Gastroesophageal sphincter (tissue), 3 donors: ENCODE measurements around the gene POLN.

Source experiments
- EP300 ChIP-seq: sonication (generic); formaldehyde crosslinking; IDR thresholded peaks from one replicate; pipeline ENCODE4 v1.6.1; 2017; ENCODE audit warnings: antibody characterized with exemption, mild to moderate bottlenecking
- POLR2A ChIP-seq, 2 donors: fragments of 450-650 bp; IDR thresholded peaks; one replicate each; pipeline ENCODE4 v1.6.1; 2017; ENCODE audit warnings: antibody characterized with exemption in 2 of 2, mild to moderate bottlenecking in 2 of 2, moderate library complexity in 1 of 2
- POLR2AphosphoS5 ChIP-seq: sonication (generic); formaldehyde crosslinking; IDR thresholded peaks from one replicate; pipeline ENCODE4 v1.6.1; 2017; ENCODE audit warnings: antibody characterized with exemption
- TF ChIP-seq, protein P1 (sequence below), 4 experiments: fragments of 200-600 bp in 2 of 4; fragments of 450-650 bp in 2 of 4; sonication (generic) in 1 of 4; IDR thresholded peaks; one replicate each; pipeline ENCODE4 v1.5.1; 2017 to 2019; ENCODE audit warnings: antibody characterized with exemption in 4 of 4, mild to moderate bottlenecking in 2 of 4, moderate library complexity in 2 of 4

DNA sequence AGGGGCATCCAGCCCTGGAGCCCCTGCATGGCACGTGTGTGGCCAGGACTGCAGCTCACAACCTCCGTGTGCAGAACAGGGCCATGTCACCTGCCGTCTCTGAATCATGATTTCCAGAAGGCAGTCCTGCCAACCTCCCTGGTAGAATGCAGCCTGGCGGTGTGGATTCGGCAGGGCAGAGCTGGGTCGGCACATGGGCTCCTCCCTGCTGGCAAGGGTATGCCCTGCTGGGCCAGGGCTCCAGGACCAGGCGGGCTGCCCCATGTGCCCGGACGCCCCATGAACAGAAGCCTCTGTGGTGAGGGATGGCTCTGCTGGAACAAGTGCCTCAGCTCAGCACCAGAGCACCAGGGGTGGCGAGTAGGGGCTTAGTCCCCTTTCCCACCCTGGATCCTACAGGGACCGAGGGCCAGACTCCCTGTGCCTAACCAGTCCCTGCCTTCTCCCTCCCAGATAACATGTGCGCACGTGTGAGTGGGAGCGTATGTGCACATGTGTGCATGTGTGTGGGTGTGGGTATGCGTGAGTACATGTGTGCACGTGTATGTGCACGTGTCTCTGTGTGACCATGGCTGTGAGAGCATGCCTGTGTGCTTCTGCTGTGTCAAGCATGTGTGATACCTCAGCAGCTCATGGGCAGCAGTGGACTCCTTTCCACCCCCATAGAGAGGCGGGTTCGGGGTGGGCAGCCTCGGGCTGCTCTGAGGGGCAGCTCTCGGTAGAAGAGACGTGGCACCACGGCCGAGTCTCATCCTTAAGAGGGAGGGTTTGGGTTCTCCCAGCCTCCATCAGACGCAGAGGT, 30.3 kb upstream of the POLN start:
- TF ChIP-seq, protein P1, sequence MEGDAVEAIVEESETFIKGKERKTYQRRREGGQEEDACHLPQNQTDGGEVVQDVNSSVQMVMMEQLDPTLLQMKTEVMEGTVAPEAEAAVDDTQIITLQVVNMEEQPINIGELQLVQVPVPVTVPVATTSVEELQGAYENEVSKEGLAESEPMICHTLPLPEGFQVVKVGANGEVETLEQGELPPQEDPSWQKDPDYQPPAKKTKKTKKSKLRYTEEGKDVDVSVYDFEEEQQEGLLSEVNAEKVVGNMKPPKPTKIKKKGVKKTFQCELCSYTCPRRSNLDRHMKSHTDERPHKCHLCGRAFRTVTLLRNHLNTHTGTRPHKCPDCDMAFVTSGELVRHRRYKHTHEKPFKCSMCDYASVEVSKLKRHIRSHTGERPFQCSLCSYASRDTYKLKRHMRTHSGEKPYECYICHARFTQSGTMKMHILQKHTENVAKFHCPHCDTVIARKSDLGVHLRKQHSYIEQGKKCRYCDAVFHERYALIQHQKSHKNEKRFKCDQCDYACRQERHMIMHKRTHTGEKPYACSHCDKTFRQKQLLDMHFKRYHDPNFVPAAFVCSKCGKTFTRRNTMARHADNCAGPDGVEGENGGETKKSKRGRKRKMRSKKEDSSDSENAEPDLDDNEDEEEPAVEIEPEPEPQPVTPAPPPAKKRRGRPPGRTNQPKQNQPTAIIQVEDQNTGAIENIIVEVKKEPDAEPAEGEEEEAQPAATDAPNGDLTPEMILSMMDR (IDR thresholded peaks at IDR 0.05), result no peak
- no peak for TF ChIP-seq POLR2AphosphoS5
- no peak for TF ChIP-seq EP300
- no peak for TF ChIP-seq POLR2A (IDR thresholded peaks at IDR 0.05)
